Measurements from ENCODE around the gene FARS2.

DNA sequence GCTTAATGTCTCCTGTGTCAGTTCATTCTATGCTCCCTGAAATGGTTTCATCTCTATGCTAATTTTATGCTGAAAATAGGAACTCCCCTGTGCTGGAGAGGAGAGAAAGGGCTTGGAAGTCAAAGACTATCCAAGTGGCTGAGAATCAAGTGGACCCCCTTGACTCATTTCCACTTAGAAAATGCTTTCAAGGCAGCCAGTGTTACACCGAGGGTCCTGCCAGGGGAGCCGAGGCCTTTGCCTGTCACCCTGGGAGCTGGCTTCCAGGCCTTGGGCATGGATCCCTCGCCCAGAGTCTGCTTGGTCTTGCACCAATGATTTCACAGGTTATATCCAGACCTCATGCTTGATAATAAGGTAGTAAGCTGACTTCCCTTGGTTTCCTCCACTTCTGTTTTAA is 402.8 kb downstream of the FARS2 start:
- TF ChIP-seq, protein P1, sequence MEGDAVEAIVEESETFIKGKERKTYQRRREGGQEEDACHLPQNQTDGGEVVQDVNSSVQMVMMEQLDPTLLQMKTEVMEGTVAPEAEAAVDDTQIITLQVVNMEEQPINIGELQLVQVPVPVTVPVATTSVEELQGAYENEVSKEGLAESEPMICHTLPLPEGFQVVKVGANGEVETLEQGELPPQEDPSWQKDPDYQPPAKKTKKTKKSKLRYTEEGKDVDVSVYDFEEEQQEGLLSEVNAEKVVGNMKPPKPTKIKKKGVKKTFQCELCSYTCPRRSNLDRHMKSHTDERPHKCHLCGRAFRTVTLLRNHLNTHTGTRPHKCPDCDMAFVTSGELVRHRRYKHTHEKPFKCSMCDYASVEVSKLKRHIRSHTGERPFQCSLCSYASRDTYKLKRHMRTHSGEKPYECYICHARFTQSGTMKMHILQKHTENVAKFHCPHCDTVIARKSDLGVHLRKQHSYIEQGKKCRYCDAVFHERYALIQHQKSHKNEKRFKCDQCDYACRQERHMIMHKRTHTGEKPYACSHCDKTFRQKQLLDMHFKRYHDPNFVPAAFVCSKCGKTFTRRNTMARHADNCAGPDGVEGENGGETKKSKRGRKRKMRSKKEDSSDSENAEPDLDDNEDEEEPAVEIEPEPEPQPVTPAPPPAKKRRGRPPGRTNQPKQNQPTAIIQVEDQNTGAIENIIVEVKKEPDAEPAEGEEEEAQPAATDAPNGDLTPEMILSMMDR (IDR thresholded peaks at IDR 0.05 in 8 of 11, conservative IDR thresholded peaks at IDR 0.05 in 3 of 11): no peak
- TF ChIP-seq POLR2A (IDR thresholded peaks at IDR 0.05): no peak

Data from spleen (tissue), 7 donors.